ENCODE measurements around the gene PKM. TPM values are rescaled to one million over a fixed set of nuclear protein-coding genes. Genes with fewer than 3 reads are reported as not detected.
A peak's percentile ranks its signal among the peaks of the same experiment; 100 is the strongest.
"Not testable (repeated sequence)": the region's sequence is repeated elsewhere in the genome, so short reads cannot be mapped to it uniquely, and the experiment has no call there.

PKM gene
- 1,000 to 10,000 TPM; 1,272 to 1,311 TPM for total RNA-seq

- H3K4me1 Mint-ChIP-seq (ENCODE audit: low read depth), result peaks cover 33% of the 10 kb centered on the region
- H3K9me3 Mint-ChIP-seq (ENCODE audit: insufficient read depth), result no peaks in the 10 kb centered on the region
- CTCF ChIA-PET, result interaction anchor here (1.0 to 1.6 kb wide), 5 partner anchors 9 to 84 kb away, joined by 3 to 4 read pairs (median 3); no protein-coding TSS in a partner anchor
- no peaks in the 10 kb centered on the region for H3K27me3 Mint-ChIP-seq (ENCODE audit: low read depth)
- H3K4me3 Mint-ChIP-seq, result peak within 1 kb of the TSS; percentile 88
- H3K27ac Mint-ChIP-seq, result peak within 1 kb of the TSS; percentile 96
- peak; percentile 97 for DNase-seq
- POLR2A ChIA-PET, result interaction anchor here (0.6 to 6.2 kb wide), 7 partner anchors 9 to 146 kb away, joined by 3 to 58 read pairs (median 4); partner anchors contain the start of gene HEXA
- peaks cover 22% of the 10 kb centered on the region for H3K36me3 Mint-ChIP-seq (ENCODE audit: low read depth)
- peak; percentile 59 for ATAC-seq
Observed at GRCh38 chr15:72231066-72231832, at the start of gene PKM. PKM (minus strand) TSS chr15:72231190; CDS start chr15:72219097, 12,093 bp downstream.

- DNase-seq, result no peak
- no peaks in the 10 kb centered on the region for H3K4me1 Mint-ChIP-seq (ENCODE audit: low read depth)
- ChIA-PET POLR2A (no interaction called here), CTCF (interaction anchor here (1.5 kb wide), 1 partner anchor 53 kb away, joined by 4 read pairs; no protein-coding TSS in a partner anchor)
- H3K27me3 Mint-ChIP-seq (ENCODE audit: low read depth), result peaks cover 3% of the 10 kb centered on the region
- no peak for ATAC-seq
- no peaks in the 10 kb centered on the region for H3K9me3 Mint-ChIP-seq (ENCODE audit: insufficient read depth)
- H3K36me3 Mint-ChIP-seq (ENCODE audit: low read depth), result no peaks in the 10 kb centered on the region
- no peak overlapping the region for H3K27ac Mint-ChIP-seq
- H3K4me3 Mint-ChIP-seq, result no peak overlapping the region
Observed at GRCh38 chr15:72280751-72281150, 49.8 kb upstream of the PKM start.

- DNase-seq (no peak), ATAC-seq (no peak)
- no peak overlapping the region for H3K27ac Mint-ChIP-seq
- H3K4me3 Mint-ChIP-seq, result no peak overlapping the region
- peaks cover 3% of the 10 kb centered on the region for H3K27me3 Mint-ChIP-seq (ENCODE audit: low read depth)
- no peaks in the 10 kb centered on the region for H3K4me1 Mint-ChIP-seq (ENCODE audit: low read depth)
- POLR2A ChIA-PET, result no interaction called here
- CTCF ChIA-PET, result interaction anchor here (0.7 to 1.7 kb wide), 2 partner anchors 51 to 53 kb away, joined by 3 to 4 read pairs; no protein-coding TSS in a partner anchor
- H3K36me3 Mint-ChIP-seq (ENCODE audit: low read depth), result no peaks in the 10 kb centered on the region
- H3K9me3 Mint-ChIP-seq (ENCODE audit: insufficient read depth), result no peaks in the 10 kb centered on the region
Observed at GRCh38 chr15:72278737-72279136, 47.7 kb upstream of the PKM start.

- Mint-ChIP-seq H3K27ac (no peak overlapping the region), H3K36me3 (ENCODE audit: low read depth) (no peaks in the 10 kb centered on the region), H3K9me3 (ENCODE audit: insufficient read depth) (no peaks in the 10 kb centered on the region), H3K27me3 (ENCODE audit: low read depth) (peaks cover 3% of the 10 kb centered on the region), H3K4me3 (no peak overlapping the region), H3K4me1 (ENCODE audit: low read depth) (peaks cover 18% of the 10 kb centered on the region)
- DNase-seq (no peak), ATAC-seq (no peak)
- POLR2A ChIA-PET, result no interaction called here
- CTCF ChIA-PET, result no interaction called here
Observed at GRCh38 chr15:72276326-72276700, 45.3 kb upstream of the PKM start.

- POLR2A ChIA-PET; H3K36me3 Mint-ChIP-seq (ENCODE audit: low read depth); H3K27me3 Mint-ChIP-seq (ENCODE audit: low read depth); H3K9me3 Mint-ChIP-seq (ENCODE audit: insufficient read depth); DNase-seq; CTCF ChIA-PET; H3K27ac Mint-ChIP-seq; ATAC-seq; H3K4me3 Mint-ChIP-seq: not testable (repeated sequence)
- peaks cover 24% of the 10 kb centered on the region for H3K4me1 Mint-ChIP-seq (ENCODE audit: low read depth)
Observed at GRCh38 chr15:72275635-72276325, 44.8 kb upstream of the PKM start.

- Mint-ChIP-seq H3K36me3 (ENCODE audit: low read depth) (peaks cover 10% of the 10 kb centered on the region), H3K27ac (peak overlapping the region; percentile 82), H3K27me3 (ENCODE audit: low read depth) (peaks cover 3% of the 10 kb centered on the region), H3K4me3 (peak overlapping the region; percentile 85), H3K4me1 (ENCODE audit: low read depth) (peaks cover 34% of the 10 kb centered on the region), H3K9me3 (ENCODE audit: insufficient read depth) (no peaks in the 10 kb centered on the region)
- ChIA-PET CTCF (interaction anchor here (0.7 to 2.6 kb wide), 11 partner anchors 10 to 277 kb away, joined by 3 to 17 read pairs (median 3); partner anchors contain the start of gene GRAMD2A), POLR2A (interaction anchor here (0.8 to 1.8 kb wide), 3 partner anchors 36 to 46 kb away, joined by 3 to 13 read pairs (median 3); partner anchors contain the start of gene PKM)
- no peak for ATAC-seq
- no peak for DNase-seq
Observed at GRCh38 chr15:72272997-72273352, 42.0 kb upstream of the PKM start.

GRCh38 chr15:72272213-72272996, 41.4 kb upstream of the PKM start, which contains the start of gene PARP6:
PARP6 (minus strand) TSS chr15:72272554; CDS start chr15:72267477, 5,077 bp downstream.
- POLR2A ChIA-PET, result interaction anchor here (1.0 to 1.8 kb wide), 3 partner anchors 35 to 45 kb away, joined by 3 to 13 read pairs (median 6); partner anchors contain the start of gene PKM

GRCh38 chr15:72271895-72272212, 40.9 kb upstream of the PKM start:
- Mint-ChIP-seq H3K27ac (peak overlapping the region; percentile 78), H3K36me3 (ENCODE audit: low read depth) (peaks cover 17% of the 10 kb centered on the region), H3K9me3 (ENCODE audit: insufficient read depth) (no peaks in the 10 kb centered on the region), H3K4me1 (ENCODE audit: low read depth) (peaks cover 34% of the 10 kb centered on the region), H3K27me3 (ENCODE audit: low read depth) (peaks cover 2% of the 10 kb centered on the region), H3K4me3 (peak overlapping the region; percentile 88)
- no peak for DNase-seq
- ATAC-seq, result peak; percentile 8
- ChIA-PET POLR2A (interaction anchor here (0.6 to 1.0 kb wide), 2 partner anchors 40 to 45 kb away, joined by 3 to 6 read pairs; partner anchors contain the start of gene PKM), CTCF (interaction anchor here (0.6 to 1.0 kb wide), 3 partner anchors 40 to 106 kb away, joined by 3 to 4 read pairs (median 3); no protein-coding TSS in a partner anchor)

More at GRCh38 chr15:72272213-72272996, 41.4 kb upstream of the PKM start, which contains the start of gene PARP6:
- Mint-ChIP-seq H3K36me3 (ENCODE audit: low read depth) (peaks cover 12% of the 10 kb centered on the region), H3K4me1 (ENCODE audit: low read depth) (peaks cover 34% of the 10 kb centered on the region), H3K27me3 (ENCODE audit: low read depth) (peaks cover 2% of the 10 kb centered on the region), H3K27ac (peak within 1 kb of the TSS; percentile 82), H3K4me3 (peak within 1 kb of the TSS; percentile 88), H3K9me3 (ENCODE audit: insufficient read depth) (no peaks in the 10 kb centered on the region)
- ATAC-seq (peak; percentile 99), DNase-seq (peak; percentile 97)
- CTCF ChIA-PET, result interaction anchor here (0.7 to 2.6 kb wide), 10 partner anchors 11 to 278 kb away, joined by 3 to 17 read pairs (median 4); partner anchors contain the start of gene GRAMD2A

GRCh38 chr15:72271221-72271620, 40.2 kb upstream of the PKM start:
- Mint-ChIP-seq H3K36me3 (ENCODE audit: low read depth) (peaks cover 22% of the 10 kb centered on the region), H3K9me3 (ENCODE audit: insufficient read depth) (no peaks in the 10 kb centered on the region), H3K4me1 (ENCODE audit: low read depth) (peaks cover 34% of the 10 kb centered on the region), H3K4me3 (peak overlapping the region; percentile 88), H3K27ac (peak overlapping the region; percentile 36), H3K27me3 (ENCODE audit: low read depth) (peaks cover 2% of the 10 kb centered on the region)
- POLR2A ChIA-PET, result interaction anchor here (0.6 to 1.0 kb wide), 2 partner anchors 40 to 45 kb away, joined by 3 to 6 read pairs; partner anchors contain the start of gene PKM
- CTCF ChIA-PET, result interaction anchor here (0.6 to 1.0 kb wide), 3 partner anchors 39 to 106 kb away, joined by 3 to 4 read pairs (median 3); no protein-coding TSS in a partner anchor
- ATAC-seq, result no peak
- DNase-seq, result no peak

GRCh38 chr15:72269739-72270138, 38.7 kb upstream of the PKM start:
- CTCF ChIA-PET, result interaction anchor here (0.7 to 1.0 kb wide), 2 partner anchors 11 to 70 kb away, joined by 3 read pairs; no protein-coding TSS in a partner anchor
- ATAC-seq, result no peak
- Mint-ChIP-seq H3K27me3 (ENCODE audit: low read depth) (no peaks in the 10 kb centered on the region), H3K9me3 (ENCODE audit: insufficient read depth) (no peaks in the 10 kb centered on the region), H3K4me3 (no peak overlapping the region), H3K4me1 (ENCODE audit: low read depth) (peaks cover 34% of the 10 kb centered on the region), H3K27ac (no peak overlapping the region), H3K36me3 (ENCODE audit: low read depth) (peaks cover 33% of the 10 kb centered on the region)
- POLR2A ChIA-PET, result no interaction called here
- DNase-seq, result no peak

- no peaks in the 10 kb centered on the region for H3K9me3 Mint-ChIP-seq (ENCODE audit: insufficient read depth)
- no peak overlapping the region for H3K4me3 Mint-ChIP-seq
- peaks cover 2% of the 10 kb centered on the region for H3K4me1 Mint-ChIP-seq (ENCODE audit: low read depth)
- no peak overlapping the region for H3K27ac Mint-ChIP-seq
- no peaks in the 10 kb centered on the region for H3K27me3 Mint-ChIP-seq (ENCODE audit: low read depth)
- CTCF ChIA-PET, result no interaction called here
- POLR2A ChIA-PET, result interaction anchor here (0.7 kb wide), 1 partner anchor 104 kb away, joined by 3 read pairs; no protein-coding TSS in a partner anchor
- H3K36me3 Mint-ChIP-seq (ENCODE audit: low read depth), result peaks cover 67% of the 10 kb centered on the region
- DNase-seq (no peak), ATAC-seq (no peak)
Observed at GRCh38 chr15:72265031-72265430, 34.0 kb upstream of the PKM start.
